Astrocyte of the cerebellum (primary cell): ENCODE results near the gene OPA1.

Source experiments
- DNase-seq: peaks from one replicate; pipeline ENCODE4 v3.0.0-alpha.2; 2011; ENCODE audit warnings: low read depth
- H3K4me3 ChIP-seq: 2 replicates; pipeline ENCODE4 v1.5.1; 2011; ENCODE audit warnings: mild to moderate bottlenecking, low read depth, low read length, moderate library complexity
- CTCF ChIP-seq: IDR thresholded peaks from 2 replicates; pipeline ENCODE4 v1.5.1; 2012; ENCODE audit warnings: low read length, low read depth, moderate library complexity, mild to moderate bottlenecking; ENCODE audit errors: missing control alignments
- in situ Hi-C: cut with HindIII; loops from 2 replicates; pipeline ENCODE4 v1.10.0; 2017; ENCODE audit warnings: low sequenced_read_pairs

OPA1 gene

GRCh38 chr3:193734737-193735366, 141.8 kb downstream of the OPA1 start:
- H3K4me3 ChIP-seq = no peak overlapping the region
- no peak for TF ChIP-seq CTCF
- DNase-seq = no peak
- in situ Hi-C loops = no loop called here

- in situ Hi-C loops = no loop called here
- no peak overlapping the region for H3K4me3 ChIP-seq
- DNase-seq = no peak
- TF ChIP-seq CTCF = no peak
Measured at GRCh38 chr3:193735850-193736249, 142.8 kb downstream of the OPA1 start.

GRCh38 chr3:193736616-193737015, 143.6 kb downstream of the OPA1 start:
- no peak overlapping the region for H3K4me3 ChIP-seq
- in situ Hi-C loops = no loop called here
- TF ChIP-seq CTCF = no peak
- no peak for DNase-seq

- TF ChIP-seq CTCF = no peak
- no peak for DNase-seq
- in situ Hi-C loops = no loop called here
- H3K4me3 ChIP-seq = no peak overlapping the region
Measured at GRCh38 chr3:193737191-193737751, 144.3 kb downstream of the OPA1 start.

- DNase-seq = no peak
- no peak overlapping the region for H3K4me3 ChIP-seq
- no peak for TF ChIP-seq CTCF
- in situ Hi-C loops = no loop called here
Measured at GRCh38 chr3:193742628-193743027, 149.6 kb downstream of the OPA1 start.

GRCh38 chr3:193743702-193744047, 150.7 kb downstream of the OPA1 start:
- no peak for TF ChIP-seq CTCF
- DNase-seq = no peak
- H3K4me3 ChIP-seq = no peak overlapping the region
- in situ Hi-C loops = no loop called here
